HG03469 (cell line): ENCODE measurements around the gene C6orf58.

Source experiments
- ATAC-seq: cut with Tn5 transposase; IDR thresholded peaks from one replicate; pipeline ENCODE4 v1.9.1; 2021; ENCODE audit warnings: mild to moderate bottlenecking, moderate library complexity, moderate number of reproducible peaks; ENCODE audit not compliant: unreplicated experiment

The C6orf58 gene

DNA sequence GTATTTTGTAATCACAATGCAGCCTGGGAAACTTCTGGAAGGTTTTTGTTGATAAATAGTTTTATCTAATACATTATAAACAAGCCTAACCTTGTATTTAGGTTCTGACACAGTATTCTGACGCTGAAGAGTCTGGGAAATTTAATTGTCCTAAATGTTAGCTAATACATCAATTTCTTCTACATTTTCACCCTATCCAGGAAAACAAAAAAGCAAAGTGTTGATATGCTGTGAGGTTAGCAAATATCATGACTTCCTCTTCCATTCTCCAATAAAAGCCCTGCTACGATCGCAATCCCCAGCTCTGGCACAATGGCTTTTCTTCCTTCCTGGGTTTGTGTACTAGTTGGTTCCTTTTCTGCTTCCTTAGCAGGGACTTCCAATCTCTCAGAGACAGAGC is at the start of gene C6orf58:
TSS of gene C6orf58 (plus strand) at position 301 of the 400 bp plus-strand sequence. CDS start at position 313, 12 bp downstream.
- no peak for ATAC-seq

DNA sequence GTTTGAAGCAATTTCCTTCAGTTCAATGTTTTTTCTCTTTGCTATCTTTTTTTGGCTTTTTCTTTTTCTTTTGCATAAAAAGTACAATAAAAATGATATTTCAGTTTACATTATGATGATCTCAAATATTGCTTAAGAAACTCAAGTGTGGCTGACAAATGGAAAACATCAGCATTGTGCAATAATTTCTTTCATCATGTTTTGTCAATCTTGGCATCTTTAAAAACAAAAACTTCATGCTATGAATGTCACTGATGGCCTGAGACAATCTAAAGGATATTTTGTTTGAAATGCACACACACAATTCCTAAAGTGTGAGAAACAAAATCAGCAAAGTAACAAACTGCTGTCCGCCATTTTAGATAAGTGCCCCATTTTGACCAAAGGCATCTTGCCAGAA is 44.0 kb upstream of the C6orf58 start:
- ATAC-seq, result no peak

DNA sequence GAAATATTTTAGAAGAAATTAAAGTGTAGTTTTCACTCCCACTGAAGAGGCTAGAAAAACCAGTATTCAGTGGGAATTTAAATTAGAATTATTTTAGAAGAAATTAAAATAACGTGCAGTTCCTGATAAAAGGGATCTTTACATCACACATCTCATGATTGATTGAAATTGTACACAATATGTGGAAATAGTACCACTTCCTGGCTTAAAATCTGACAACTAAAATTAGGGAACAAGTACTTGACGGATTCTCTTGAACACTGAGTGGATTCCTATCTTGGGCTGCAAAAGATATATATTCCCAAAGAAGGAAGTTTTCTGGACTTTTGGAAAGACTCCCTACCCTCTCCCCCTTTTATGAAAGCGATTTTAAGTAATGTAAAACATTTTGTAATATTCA is 43.2 kb upstream of the C6orf58 start:
- ATAC-seq, result no peak

DNA sequence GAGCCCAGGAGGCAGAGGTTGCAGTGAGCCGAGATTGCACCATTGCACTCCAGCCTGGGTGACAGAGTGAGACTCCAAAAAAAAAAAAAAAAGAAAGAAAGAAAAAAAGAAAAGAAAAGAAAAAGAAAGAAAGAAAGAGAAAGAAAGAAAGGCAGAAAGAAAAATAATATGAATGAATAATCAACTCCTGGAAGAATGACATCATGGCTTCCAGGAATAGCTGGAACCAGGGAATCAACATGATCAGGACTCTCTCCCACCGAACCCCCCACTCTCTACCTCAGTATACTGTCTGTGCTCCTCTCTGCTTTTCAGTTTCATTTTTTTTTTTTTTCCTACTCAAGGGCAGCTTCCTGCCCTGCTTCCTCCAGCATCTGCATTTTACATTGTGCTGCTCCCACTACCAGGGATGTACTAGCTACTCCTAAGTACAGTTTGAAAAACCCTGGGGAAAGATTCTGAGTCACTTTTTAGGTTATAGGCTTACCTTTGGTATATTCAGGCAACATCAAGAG is 38.2 kb upstream of the C6orf58 start:
- ATAC-seq, result no peak

DNA sequence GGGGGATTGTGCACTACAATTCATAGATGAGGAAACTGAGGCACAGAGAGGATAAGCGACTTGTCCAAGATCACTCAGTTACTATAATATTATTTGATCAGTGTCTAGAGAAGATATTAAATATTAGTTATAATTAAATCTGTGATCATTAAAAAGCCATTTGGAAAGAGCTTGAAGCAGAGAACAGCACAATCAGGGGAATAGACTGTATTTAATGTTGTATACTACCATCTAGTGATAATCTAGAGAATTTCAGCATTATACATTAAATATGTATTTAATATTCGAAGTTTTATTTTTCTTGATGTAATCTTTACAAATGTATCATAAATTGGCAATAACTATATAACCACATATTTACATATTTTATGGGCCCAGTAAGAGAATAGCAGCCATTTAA is 37.7 kb upstream of the C6orf58 start:
- no peak for ATAC-seq

DNA sequence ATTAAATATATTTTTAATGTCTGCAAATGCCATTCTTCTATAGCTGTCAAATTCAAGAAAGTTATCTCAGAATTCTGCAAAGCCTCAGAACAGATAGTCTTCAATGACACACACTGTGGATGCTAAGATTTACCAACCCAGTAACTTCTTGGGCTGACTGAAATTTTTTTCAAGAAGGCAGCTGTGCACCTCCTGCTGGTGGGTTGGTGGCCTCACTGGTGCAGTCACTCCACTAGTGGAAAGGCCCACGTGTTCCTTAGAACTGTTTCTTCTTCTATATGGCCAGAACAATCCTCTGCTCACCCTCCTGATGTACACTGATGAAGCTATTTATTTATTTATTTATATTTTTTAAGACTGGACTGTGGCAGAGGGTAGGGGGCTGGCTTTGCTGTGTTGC is 29.8 kb upstream of the C6orf58 start:
- ATAC-seq, result no peak

DNA sequence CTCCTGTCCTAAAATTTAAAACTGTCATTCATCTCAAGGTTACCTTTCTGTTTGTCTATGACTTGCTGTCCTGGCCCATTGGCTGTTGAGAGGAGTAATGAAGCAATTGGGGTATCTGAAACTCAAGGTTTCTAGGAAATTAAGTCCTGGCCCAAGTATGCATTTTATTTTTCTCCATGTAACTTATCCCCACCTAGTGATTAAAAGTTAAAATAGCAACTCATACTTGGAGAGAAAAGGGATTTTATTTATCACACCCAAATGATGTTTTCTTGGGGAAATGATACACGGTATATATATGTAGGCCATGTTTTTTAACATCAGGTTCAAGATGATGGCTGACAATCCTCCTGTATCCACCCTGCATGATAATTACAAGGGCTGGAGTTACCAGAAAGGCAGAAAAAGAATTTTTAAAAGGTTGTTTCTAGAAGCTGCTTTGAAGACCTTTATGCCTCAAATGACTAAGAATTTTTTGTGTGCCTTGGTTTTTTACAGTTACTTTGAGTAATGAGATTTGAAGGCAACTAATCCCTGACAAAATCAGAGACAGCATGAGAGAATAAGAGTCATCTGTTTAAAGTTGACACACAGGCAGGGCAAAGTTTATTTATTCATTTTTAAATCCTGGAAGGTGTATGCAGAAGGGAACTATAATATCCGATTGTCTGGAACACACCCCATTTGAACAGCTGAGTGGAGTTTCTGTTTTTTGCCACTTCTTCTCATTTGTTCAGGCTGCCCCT is 28.9 kb upstream of the C6orf58 start:
- ATAC-seq, result no peak

DNA sequence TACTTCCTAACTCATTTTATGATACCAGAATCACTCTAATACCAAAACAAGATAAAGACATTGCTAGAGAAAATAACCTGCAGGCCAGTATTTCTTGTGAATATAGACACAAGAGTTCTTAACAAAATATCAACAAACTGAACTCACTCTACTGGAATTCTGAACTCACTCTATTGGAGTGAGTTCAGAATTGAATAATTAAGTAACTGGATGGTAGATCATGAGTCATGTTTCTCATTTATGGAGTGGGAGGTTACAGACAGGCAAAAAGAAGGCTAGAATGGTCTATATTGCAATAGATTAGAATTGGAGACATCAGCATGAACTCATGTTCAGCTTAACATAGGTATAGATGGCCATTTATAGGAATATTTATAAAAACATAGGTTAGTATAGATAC is 26.6 kb upstream of the C6orf58 start:
- no peak for ATAC-seq

DNA sequence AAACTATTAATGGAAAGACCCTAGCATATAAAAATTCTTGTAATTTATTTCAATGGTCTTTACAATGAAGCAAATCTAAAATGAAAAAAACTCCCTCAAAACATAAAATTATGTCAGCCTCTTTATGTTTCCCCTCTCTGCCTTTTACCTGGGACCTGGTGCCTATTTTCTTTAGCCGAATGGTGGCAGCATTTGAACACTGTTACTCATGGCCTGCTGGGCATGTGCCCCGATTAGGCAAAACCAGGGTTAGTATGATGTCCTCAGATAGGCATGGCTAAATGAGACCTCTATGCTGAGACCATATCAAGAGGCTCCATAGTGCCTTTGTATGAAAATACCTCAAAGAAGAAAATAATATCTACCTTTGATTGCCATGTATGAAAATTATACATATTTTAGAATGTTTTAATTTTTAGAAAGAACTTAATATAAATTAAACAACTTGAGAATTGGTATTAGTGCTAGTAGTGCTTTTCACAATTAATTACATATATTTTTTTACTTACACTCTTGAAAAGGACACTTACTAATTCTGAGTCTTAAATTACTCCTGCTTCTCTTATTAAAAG is 22.5 kb upstream of the C6orf58 start:
- ATAC-seq, result peak; percentile 75

DNA sequence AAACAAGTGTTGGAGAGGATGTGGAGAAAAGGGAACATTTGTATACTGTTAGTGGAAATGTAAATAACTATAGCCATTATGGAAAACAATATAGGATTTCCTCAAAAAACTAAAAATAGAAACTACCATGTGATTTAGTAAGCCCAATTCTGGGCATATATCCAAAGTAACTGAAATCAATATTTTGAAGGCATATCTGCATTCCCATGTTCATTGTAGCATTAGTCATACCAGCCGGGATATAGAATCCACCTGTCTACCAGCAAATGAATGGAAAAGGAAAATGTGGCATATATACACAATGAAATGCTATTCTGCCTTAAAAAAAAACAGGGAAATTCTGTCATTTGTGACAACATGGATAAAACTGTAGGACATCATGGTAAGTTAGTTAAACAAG is 15.3 kb upstream of the C6orf58 start:
- ATAC-seq, result no peak

DNA sequence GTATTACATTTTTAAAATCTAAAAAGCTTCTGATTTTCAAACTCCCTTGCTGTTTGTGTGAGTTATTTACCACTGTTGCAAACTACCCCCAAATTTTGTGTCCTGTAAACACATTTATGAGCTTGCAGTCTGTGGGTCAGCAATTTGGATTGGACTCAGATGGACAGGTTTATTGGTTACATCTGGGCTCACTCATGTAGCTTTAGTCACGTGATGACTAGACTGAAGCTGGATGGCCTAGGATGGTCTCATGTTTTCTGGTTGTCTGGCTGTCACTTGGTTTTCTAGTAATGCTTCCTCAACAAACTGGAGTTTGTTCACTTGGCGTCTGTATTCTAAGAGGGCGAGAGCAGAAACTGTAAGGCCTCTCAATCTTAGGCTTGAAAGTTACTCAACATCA is 12.2 kb upstream of the C6orf58 start:
- no peak for ATAC-seq

DNA sequence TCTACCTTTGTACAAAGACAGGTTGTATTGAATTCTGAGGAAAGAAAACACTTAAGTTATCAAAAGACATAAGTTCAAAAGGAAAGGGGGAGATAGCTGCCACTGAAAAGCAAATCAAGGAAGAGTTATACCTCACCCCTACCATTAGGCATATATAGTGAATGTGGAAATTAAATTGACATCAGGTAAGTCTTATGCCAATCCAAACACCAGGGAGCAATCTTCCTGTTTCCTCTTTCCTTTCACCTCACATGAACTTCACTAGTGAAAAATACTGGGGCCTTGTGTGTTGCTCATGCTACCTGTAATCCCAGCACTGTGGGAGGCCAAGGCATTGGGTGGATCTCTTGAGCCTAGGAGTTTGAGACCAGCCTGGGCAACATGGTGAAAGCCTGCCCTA is 10.9 kb upstream of the C6orf58 start:
- no peak for ATAC-seq

DNA sequence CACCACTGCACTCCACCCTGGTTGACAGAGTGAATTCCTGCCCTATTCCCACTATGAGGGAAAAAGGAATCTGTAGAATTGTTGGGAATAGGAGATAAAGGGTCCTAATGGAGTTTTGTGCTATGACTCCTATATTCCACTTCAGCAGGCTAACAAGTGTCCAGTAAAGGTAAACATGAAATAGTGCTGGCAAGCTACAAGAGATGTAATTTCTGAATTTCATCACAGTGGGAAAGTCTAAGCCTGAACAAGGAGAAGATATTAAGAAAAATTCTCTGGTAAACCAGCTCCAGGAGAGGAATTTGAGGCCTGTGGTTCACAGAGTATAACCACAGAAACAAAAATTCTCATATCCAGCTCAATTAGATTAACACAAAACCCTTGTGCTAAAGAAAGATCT is 10.3 kb upstream of the C6orf58 start:
- ATAC-seq, result no peak

DNA sequence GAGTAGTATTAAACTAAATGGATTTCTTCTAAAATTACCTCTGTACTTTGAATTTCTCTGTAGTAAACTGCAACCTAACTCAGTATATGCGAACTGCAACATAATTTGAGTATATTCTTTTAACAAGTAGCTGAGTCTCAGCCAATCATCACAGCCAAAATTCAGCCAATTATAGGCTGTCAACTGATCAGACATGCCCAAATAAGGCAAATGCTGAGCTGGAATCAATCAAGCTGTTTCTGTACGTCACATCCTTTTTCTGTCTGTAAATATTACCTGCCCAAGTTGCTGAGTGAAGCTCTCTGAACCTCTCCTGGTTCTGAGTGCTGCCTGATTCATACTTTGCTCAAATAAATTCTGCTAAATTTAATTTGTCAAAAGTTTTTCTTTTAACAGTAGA is 9.5 kb upstream of the C6orf58 start:
- no peak for ATAC-seq

DNA sequence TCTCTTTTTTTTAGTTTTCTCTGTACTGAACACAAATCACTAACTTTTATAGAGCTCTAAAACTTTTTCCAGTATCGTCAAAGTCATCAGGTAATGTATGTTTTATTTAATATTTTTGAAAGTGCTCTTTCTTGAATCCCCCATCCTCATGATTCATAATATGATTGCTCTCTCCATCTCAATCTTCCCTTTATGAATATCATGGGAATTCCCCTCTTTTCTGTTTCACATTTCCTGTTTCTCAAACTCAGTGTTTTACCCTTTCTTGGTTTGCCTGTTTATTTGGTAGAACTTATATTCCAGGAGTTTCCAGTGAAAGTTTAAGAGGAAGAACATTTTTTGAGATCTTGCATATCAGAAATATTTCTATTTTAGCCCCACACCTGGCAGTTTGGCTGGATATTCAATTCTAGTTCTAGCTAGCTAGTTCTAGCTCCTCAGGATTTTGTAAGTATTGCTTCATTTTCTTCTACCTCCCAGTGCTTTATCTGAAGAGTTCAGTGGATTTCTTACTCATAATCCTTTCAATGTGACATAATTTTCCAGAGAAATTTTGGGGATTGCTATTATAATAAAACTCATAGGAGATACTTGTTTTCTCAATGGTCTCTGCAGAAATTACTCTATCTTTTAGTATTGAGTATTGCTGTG is 6.1 kb upstream of the C6orf58 start:
- peak; percentile 86 for ATAC-seq

DNA sequence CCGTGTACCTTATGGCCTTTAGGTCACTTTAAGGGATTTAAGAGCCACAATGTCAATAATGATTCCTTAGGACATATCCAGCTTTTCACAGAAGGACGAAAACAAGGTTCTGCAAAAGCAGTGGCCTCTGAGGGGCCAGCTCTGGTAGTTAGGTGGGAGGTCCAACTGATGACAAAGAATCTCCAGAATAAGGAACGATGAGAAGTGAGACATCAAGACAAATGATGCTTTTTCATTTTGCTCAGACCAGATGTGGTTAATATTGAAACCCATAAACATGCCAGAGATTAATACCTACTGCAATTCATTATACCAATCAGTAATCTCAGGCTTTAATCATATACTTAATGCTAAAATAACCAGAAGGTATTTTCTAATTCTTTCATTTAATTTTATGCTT is 1.9 kb downstream of the C6orf58 start:
- ATAC-seq, result no peak

DNA sequence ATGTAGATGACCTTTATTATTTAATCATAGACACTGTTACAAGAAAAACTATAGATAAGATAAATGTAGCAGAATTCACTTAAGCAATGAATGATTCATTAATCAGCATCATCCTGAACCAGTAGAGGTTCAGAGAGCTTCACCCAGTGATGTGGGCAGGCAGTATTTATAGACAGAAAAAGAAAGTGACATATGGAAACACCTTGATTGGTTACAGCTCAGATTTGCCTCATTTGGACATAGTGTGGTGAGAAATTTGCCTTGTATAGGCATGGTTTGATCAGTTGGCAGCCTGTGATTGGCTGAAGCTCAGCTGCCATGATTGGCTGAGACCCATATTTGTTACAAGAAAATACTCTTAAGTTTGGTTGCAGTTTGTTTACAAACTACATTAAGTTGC is 4.6 kb downstream of the C6orf58 start:
- no peak for ATAC-seq

DNA sequence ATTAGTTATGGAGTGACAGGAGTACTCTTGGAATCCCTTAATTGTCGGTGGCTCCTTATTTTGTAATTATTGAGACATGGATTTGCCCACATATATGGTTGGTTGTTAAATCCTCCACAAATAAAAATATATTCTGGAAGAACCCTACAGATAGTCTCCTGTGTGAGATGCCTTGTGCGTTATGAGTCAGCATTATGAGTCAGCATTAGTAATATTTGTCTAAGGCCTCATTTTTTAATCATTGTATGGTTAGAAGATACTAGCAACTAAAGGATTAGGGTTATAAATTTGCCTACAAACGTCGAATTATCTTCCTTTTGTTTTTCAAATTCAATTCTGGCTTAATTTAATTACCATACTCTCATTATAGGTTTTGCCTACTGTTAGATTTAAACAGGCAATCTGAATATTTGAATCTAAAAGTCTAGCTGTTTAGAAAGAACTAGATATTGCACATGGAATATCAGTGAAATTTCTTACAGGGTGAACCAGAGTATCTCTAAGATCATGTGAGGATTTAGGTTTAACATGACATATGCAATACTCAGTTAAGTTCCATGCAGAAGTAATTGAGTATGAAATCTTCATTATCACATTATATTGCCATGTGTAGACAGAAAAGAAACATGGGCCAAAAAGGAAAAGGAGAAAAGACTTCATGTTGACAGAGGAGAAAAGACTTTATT is 5.9 kb downstream of the C6orf58 start:
- ATAC-seq, result no peak

DNA sequence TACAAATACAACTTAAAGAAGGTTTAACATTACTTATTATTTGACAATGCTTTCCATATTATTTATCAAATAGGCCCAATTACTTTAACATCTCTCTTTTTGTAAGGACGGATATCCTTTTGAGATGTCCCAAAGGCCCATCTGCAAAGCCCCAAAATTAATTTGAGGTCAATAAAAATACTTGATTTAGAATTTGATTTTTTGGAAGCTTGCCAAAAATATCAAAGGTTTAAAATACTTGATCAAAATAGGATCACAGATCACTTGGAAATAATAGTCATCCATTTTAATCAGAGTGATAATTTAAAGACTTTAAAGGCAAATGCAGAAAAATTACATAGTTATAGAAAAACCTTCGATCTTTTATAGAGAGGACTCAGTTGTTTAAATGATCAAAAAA is 8.1 kb downstream of the C6orf58 start:
- ATAC-seq, result no peak

DNA sequence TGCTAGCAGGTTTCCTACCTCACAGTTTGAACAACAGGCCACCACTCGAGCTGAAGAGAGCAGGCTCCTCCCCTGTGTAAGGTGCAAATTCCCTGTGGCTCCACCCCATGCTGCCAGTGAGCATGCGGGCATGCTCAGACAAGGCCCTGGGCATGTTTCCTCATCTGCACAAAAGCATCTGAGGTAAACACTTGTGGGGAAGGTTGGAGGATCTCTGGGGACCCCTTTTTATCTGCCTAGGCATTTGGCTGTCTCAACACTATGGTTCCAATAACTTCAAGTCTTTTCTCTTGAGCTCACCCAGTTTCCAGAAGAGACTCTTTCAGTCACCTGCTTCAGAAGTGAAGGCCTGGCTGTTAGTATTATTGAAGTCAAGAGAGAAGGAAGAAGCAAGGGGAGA is 9.4 kb downstream of the C6orf58 start:
- ATAC-seq, result no peak

DNA sequence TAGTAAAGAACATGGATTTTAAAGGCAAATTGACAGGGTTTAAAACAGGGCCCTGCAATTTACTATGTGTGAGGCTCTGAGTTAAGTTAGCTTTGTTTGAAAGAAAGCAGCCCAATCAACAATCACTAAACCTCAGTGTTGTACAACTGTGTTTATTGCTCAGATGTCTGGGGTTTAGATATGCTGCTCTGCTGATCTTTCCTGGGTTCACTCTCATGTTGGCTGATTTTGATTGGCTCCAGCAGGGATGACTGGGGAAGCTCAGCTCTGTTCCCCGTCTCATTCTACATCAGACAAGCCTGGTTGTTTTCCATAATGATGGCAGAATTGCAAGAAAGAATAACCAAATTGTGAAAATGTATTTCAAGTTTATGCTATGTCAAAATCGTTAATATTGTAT is 10.9 kb downstream of the C6orf58 start:
- ATAC-seq, result no peak

DNA sequence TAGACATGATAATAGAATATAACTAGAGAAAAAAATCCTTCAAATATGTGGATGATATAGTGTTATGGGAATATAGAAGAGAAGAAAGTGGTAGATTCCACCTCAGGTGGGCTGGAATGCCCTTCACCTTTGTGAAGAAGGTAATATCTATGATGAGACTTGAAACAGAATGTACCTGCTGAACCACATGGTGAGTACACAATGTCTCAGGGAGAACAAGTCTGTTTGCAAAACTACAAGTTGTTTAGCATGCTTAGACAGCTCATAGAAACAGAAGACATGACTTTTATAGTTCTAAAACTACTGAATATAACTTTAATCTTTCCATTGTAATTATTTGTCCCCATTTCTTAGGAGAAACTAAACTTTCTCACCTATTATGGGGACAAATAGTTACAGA is 12.2 kb downstream of the C6orf58 start:
- ATAC-seq, result no peak
